Hepatocyte (in vitro differentiated cells): ENCODE results near the gene TDRKH. TPM values are rescaled to one million over a fixed set of nuclear protein-coding genes. Genes with fewer than 3 reads are reported as not detected.

Experiments
- DNase-seq: peaks from one replicate; pipeline ENCODE4 v3.0.0-alpha.2; 2016; ENCODE audit warnings: low spot score
- H2AFZ ChIP-seq: fragments of 200-600 bp; sonication (generic); 2 replicates; pipeline ENCODE4 v1.6.0; 2016; ENCODE audit warnings: antibody characterized with exemption, mild to moderate bottlenecking
- H3K27ac ChIP-seq: fragments of 200-600 bp; sonication (generic); 2 replicates; pipeline ENCODE4 v1.5.1; 2016; ENCODE audit warnings: mild to moderate bottlenecking
- H3K27me3 ChIP-seq: fragments of 200-600 bp; sonication (generic); 2 replicates; pipeline ENCODE4 v1.6.1; 2016
- H3K36me3 ChIP-seq: fragments of 200-600 bp; sonication (generic); replicated peaks from 2 replicates; pipeline ENCODE4 v1.5.1; 2016; ENCODE audit warnings: low read depth; ENCODE audit not compliant: insufficient read depth
- H3K4me1 ChIP-seq: fragments of 200-600 bp; sonication (generic); 2 replicates; pipeline ENCODE4 v1.5.1; 2016; ENCODE audit warnings: mild to moderate bottlenecking, moderate library complexity; ENCODE audit not compliant: insufficient read depth
- H3K4me2 ChIP-seq: fragments of 200-600 bp; sonication (generic); 2 replicates; pipeline ENCODE4 v1.6.0; 2016
- H3K4me3 ChIP-seq: fragments of 200-600 bp; sonication (generic); 2 replicates; pipeline ENCODE4 v1.5.1; 2016; ENCODE audit warnings: mild to moderate bottlenecking
- H3K79me2 ChIP-seq: fragments of 200-600 bp; sonication (generic); 2 replicates; pipeline ENCODE4 v1.6.0; 2017; ENCODE audit warnings: mild to moderate bottlenecking
- H3K9me2 ChIP-seq: fragments of 200-600 bp; sonication (generic); replicated peaks from 2 replicates; pipeline ENCODE4 v1.6.0; 2017; ENCODE audit warnings: mild to moderate bottlenecking; ENCODE audit not compliant: insufficient read depth
- H3K9me3 ChIP-seq: fragments of 200-600 bp; sonication (generic); 2 replicates; pipeline ENCODE4 v1.5.1; 2016; ENCODE audit warnings: low read depth, mild to moderate bottlenecking
- H4K20me1 ChIP-seq: fragments of 200-600 bp; sonication (generic); 2 replicates; pipeline ENCODE4 v1.6.0; 2016; ENCODE audit warnings: mild to moderate bottlenecking; ENCODE audit not compliant: insufficient read depth, poor library complexity, severe bottlenecking
- CTCF ChIP-seq: fragments of 200-600 bp; sonication (generic); IDR thresholded peaks from 2 replicates; pipeline ENCODE4 v1.5.1; 2016; ENCODE audit warnings: antibody characterized with exemption, mild to moderate bottlenecking; ENCODE audit not compliant: poor library complexity
- EZH2 ChIP-seq: fragments of 200-600 bp; sonication (generic); IDR thresholded peaks from 2 replicates; pipeline ENCODE4 v1.6.1; 2016; ENCODE audit warnings: antibody characterized with exemption, mild to moderate bottlenecking, borderline replicate concordance
- EZH2phosphoT487 ChIP-seq: fragments of 200-600 bp; sonication (generic); IDR thresholded peaks from one replicate; pipeline ENCODE4 v1.6.1; 2018; ENCODE audit warnings: antibody characterized with exemption, mild to moderate bottlenecking, low read depth, moderate library complexity; ENCODE audit not compliant: unreplicated experiment, severe bottlenecking
- WGBS: methylation state at CpG from one replicate; pipeline ENCODE4 v1.1.6; 2016; ENCODE audit warnings: low lambda C conversion rate; ENCODE audit errors: missing lambda C conversion rate; 5-methylcytosine and 5-hydroxymethylcytosine counted together
- polyA plus RNA-seq: library from polyadenylated mRNA; unstranded; fragments of >200 nt; fragmentation: Nextera tagmentation; extraction: Ambion mirVana; gene quantifications from 2 replicates; pipeline ENCODE4 v1.2.1, GENCODE V29; 2016
- total RNA-seq: library from RNA; depleted of rRNA; stranded (reverse); fragments of >200 nt; gene quantifications from 2 replicates; pipeline ENCODE4 v1.2.3, GENCODE V29; 2014

TDRKH gene
- total and polyA plus RNA-seq, 2 experiments from 2014 or later, result 1.8 to 3.4 TPM

- H3K36me3 ChIP-seq, result no peaks in the 10 kb centered on the region
- H3K79me2 ChIP-seq, result no peaks in the 10 kb centered on the region
- no peak overlapping the region for H3K4me2 ChIP-seq
- TF ChIP-seq EZH2 (no peak), CTCF (no peak), EZH2phosphoT487 (no peak)
- peaks cover 22% of the 10 kb centered on the region for H3K27me3 ChIP-seq
- 94% methylated on average over 7 of the region's 7 CpGs for WGBS
- no peak overlapping the region for H2AFZ ChIP-seq
- no peak for DNase-seq
- H3K9me2 ChIP-seq, result no peaks in the 10 kb centered on the region
- no peak overlapping the region for H3K4me3 ChIP-seq
- H4K20me1 ChIP-seq, result no peaks in the 10 kb centered on the region
- peaks cover 13% of the 10 kb centered on the region for H3K4me1 ChIP-seq
- H3K9me3 ChIP-seq, result no peaks in the 10 kb centered on the region
- H3K27ac ChIP-seq, result no peak overlapping the region
These were observed 45.3 kb upstream of the TDRKH start for GRCh38 chr1:151835596-151835995.

- H3K27ac ChIP-seq, result no peak overlapping the region
- H3K79me2 ChIP-seq, result no peaks in the 10 kb centered on the region
- H3K4me2 ChIP-seq, result no peak overlapping the region
- TF ChIP-seq CTCF (no peak), EZH2 (no peak), EZH2phosphoT487 (no peak)
- H2AFZ ChIP-seq, result no peak overlapping the region
- peaks cover 9% of the 10 kb centered on the region for H3K4me1 ChIP-seq
- no peak overlapping the region for H3K4me3 ChIP-seq
- H3K36me3 ChIP-seq, result no peaks in the 10 kb centered on the region
- 89% methylated on average over 3 of the region's 3 CpGs for WGBS
- H3K27me3 ChIP-seq, result peaks cover 18% of the 10 kb centered on the region
- no peaks in the 10 kb centered on the region for H3K9me3 ChIP-seq
- H4K20me1 ChIP-seq, result no peaks in the 10 kb centered on the region
- no peaks in the 10 kb centered on the region for H3K9me2 ChIP-seq
- no peak for DNase-seq
These were observed 43.9 kb upstream of the TDRKH start for GRCh38 chr1:151834239-151834638.

- DNase-seq, result no peak
- Histone ChIP-seq H3K27ac (no peak overlapping the region), H2AFZ (no peak overlapping the region), H3K4me2 (no peak overlapping the region), H3K79me2 (no peaks in the 10 kb centered on the region), H3K4me3 (no peak overlapping the region), H3K36me3 (no peaks in the 10 kb centered on the region), H3K27me3 (peaks cover 9% of the 10 kb centered on the region), H3K9me2 (no peaks in the 10 kb centered on the region), H3K9me3 (no peaks in the 10 kb centered on the region), H4K20me1 (no peaks in the 10 kb centered on the region), H3K4me1 (peaks cover 1% of the 10 kb centered on the region)
- no peak for TF ChIP-seq CTCF
- no peak for TF ChIP-seq EZH2phosphoT487
- WGBS, result 79% methylated on average over 8 of the region's 8 CpGs
These were observed 43.0 kb upstream of the TDRKH start for GRCh38 chr1:151833172-151833900.
